ENCODE data around the gene ZNF593OS. TPM values are rescaled to one million over a fixed set of nuclear protein-coding genes. Genes with fewer than 3 reads are reported as not detected.
A peak's percentile ranks its signal among the peaks of the same experiment; 100 is the strongest.

ZNF593OS gene
- total RNA-seq, 2 experiments from 2014 or later = not detected

DNA sequence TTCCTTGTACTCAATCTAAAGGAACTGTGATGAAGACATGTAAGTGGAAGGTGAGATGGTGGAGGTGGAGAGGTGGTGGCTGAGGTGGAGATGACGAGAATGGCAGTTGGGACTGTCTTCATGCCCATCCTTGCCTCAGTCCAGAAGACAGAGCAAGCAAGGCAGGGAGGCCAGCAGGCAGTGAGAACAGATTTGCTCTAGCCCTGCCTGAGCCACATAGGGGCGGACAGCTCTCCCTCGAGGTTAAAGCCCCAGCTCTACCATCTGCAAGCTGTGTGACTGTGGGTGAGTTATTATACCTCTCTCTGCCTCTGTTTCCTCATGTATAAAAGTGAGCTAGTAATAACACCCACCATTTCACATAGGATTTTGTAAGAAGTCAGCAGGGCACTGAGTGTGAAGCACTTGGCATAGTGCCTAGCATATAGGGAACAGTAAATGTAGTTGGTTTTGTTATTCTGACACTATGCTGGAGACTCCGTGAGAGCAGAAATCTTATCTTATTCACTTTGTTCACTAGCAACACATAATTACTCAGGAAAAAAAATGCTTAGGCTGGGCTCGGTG is 17.6 kb downstream of the ZNF593OS start:
- Mint-ChIP-seq H3K4me1 (ENCODE audit: low read depth) (peaks cover 3% of the 10 kb centered on the region), H3K36me3 (ENCODE audit: low read depth) (no peaks in the 10 kb centered on the region), H3K27me3 (peaks cover 17% of the 10 kb centered on the region), H3K27ac (no peak overlapping the region), H3K9me3 (no peaks in the 10 kb centered on the region), H3K4me3 (no peak overlapping the region)
- ATAC-seq (no peak), DNase-seq (no peak)
- TF ChIP-seq, protein P1, sequence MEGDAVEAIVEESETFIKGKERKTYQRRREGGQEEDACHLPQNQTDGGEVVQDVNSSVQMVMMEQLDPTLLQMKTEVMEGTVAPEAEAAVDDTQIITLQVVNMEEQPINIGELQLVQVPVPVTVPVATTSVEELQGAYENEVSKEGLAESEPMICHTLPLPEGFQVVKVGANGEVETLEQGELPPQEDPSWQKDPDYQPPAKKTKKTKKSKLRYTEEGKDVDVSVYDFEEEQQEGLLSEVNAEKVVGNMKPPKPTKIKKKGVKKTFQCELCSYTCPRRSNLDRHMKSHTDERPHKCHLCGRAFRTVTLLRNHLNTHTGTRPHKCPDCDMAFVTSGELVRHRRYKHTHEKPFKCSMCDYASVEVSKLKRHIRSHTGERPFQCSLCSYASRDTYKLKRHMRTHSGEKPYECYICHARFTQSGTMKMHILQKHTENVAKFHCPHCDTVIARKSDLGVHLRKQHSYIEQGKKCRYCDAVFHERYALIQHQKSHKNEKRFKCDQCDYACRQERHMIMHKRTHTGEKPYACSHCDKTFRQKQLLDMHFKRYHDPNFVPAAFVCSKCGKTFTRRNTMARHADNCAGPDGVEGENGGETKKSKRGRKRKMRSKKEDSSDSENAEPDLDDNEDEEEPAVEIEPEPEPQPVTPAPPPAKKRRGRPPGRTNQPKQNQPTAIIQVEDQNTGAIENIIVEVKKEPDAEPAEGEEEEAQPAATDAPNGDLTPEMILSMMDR (IDR thresholded peaks at IDR 0.05) = no peak
- intact Hi-C loops (cut with micrococcal nuclease) = no loop called here
- ChIA-PET CTCF (interaction anchor here (1.6 to 1.9 kb wide), 2 partner anchors 9 to 52 kb away, joined by 4 to 13 read pairs; no protein-coding TSS in a partner anchor), POLR2A (interaction anchor here (1.1 to 1.8 kb wide), 2 partner anchors 28 to 164 kb away, joined by 4 to 5 read pairs; no protein-coding TSS in a partner anchor)

GRCh38 chr1:26148887-26149286 is 22.7 kb downstream of the ZNF593OS start:
- TF ChIP-seq, protein P1 (IDR thresholded peaks at IDR 0.05) = no peak
- ATAC-seq = no peak
- Mint-ChIP-seq H3K36me3 (ENCODE audit: low read depth) (no peaks in the 10 kb centered on the region), H3K27me3 (no peaks in the 10 kb centered on the region), H3K4me1 (ENCODE audit: low read depth) (peaks cover 5% of the 10 kb centered on the region), H3K27ac (no peak overlapping the region), H3K9me3 (no peaks in the 10 kb centered on the region), H3K4me3 (no peak overlapping the region)
- intact Hi-C loops (cut with micrococcal nuclease) = loop anchor here (10.0 kb wide), 1 partner anchor 114 kb away; no protein-coding TSS in a partner anchor
- ChIA-PET CTCF (interaction anchor here (1.1 kb wide), 1 partner anchor 44 kb away, joined by 3 read pairs; no protein-coding TSS in a partner anchor), POLR2A (no interaction called here)
- DNase-seq = no peak

DNA sequence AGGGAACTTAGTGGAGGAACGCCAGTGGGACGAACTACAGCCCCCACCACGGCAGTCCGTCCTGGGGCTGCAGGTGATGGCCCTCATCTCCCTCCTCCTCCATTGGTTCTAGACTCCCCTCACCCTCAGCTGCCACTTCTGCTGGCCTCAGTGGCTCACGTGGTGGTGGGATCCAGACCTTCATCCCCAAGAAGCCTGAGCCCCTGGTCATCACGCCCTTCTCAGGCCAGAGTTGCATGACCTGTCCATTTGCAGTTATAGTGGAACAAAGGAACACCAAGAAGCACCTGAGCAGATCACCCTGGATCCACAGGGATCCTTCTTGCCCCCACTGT is 25.7 kb downstream of the ZNF593OS start:
- ChIA-PET CTCF (interaction anchor here (0.6 to 7.8 kb wide), 20 partner anchors 9 to 271 kb away, joined by 3 to 164 read pairs (median 9); partner anchors contain the start of genes C1orf232, PDIK1L and ZNF593), POLR2A (interaction anchor here (1.2 kb wide), 1 partner anchor 24 kb away, joined by 4 read pairs; no protein-coding TSS in a partner anchor)
- intact Hi-C loops (cut with micrococcal nuclease) = loop anchor here (1.0 to 10.0 kb wide), 2 partner anchors 41 to 111 kb away; no protein-coding TSS in a partner anchor
- H3K27ac Mint-ChIP-seq = no peak overlapping the region
- no peaks in the 10 kb centered on the region for H3K36me3 Mint-ChIP-seq (ENCODE audit: low read depth)
- H3K9me3 Mint-ChIP-seq = no peaks in the 10 kb centered on the region
- no peak overlapping the region for H3K4me3 Mint-ChIP-seq
- no peak for DNase-seq
- TF ChIP-seq, protein P1 (IDR thresholded peaks at IDR 0.05) = no peak
- peaks cover 5% of the 10 kb centered on the region for H3K4me1 Mint-ChIP-seq (ENCODE audit: low read depth)
- ATAC-seq = no peak
- H3K27me3 Mint-ChIP-seq = no peaks in the 10 kb centered on the region

GRCh38 chr1:26145041-26145959 is 26.3 kb downstream of the ZNF593OS start:
- H3K27ac Mint-ChIP-seq = no peak overlapping the region
- CTCF ChIA-PET = interaction anchor here (0.5 to 7.8 kb wide), 41 partner anchors 9 to 275 kb away, joined by 3 to 164 read pairs (median 6); partner anchors contain the start of genes C1orf232, CEP85, EXTL1 and PDIK1L
- no peaks in the 10 kb centered on the region for H3K9me3 Mint-ChIP-seq
- intact Hi-C loops (cut with micrococcal nuclease) = loop anchor here (1.0 to 10.0 kb wide), 2 partner anchors 40 to 110 kb away; no protein-coding TSS in a partner anchor
- peak; percentile 91 for DNase-seq
- no peaks in the 10 kb centered on the region for H3K27me3 Mint-ChIP-seq
- POLR2A ChIA-PET = interaction anchor here (0.6 to 1.2 kb wide), 3 partner anchors 11 to 225 kb away, joined by 3 to 4 read pairs (median 3); no protein-coding TSS in a partner anchor
- no peaks in the 10 kb centered on the region for H3K36me3 Mint-ChIP-seq (ENCODE audit: low read depth)
- TF ChIP-seq, protein P1 (IDR thresholded peaks at IDR 0.05) = peak; percentile 95
- peak; percentile 92 for ATAC-seq
- no peak overlapping the region for H3K4me3 Mint-ChIP-seq
- peaks cover 5% of the 10 kb centered on the region for H3K4me1 Mint-ChIP-seq (ENCODE audit: low read depth)
